SU-DHL-6 (cell line): ENCODE results near the gene RNF152.

Experiments used
- EZH2phosphoT487 ChIP-seq: fragments of 200-600 bp; sonication (generic), shearing (Covaris generic); conservative IDR thresholded peaks from 2 replicates; pipeline ENCODE4 v1.6.1; 2018; ENCODE audit warnings: mild to moderate bottlenecking, antibody characterized with exemption, low read length, moderate library complexity, mixed read lengths
- TF ChIP-seq, protein P1 (sequence below): fragments of 200-600 bp; sonication (generic); IDR thresholded peaks from one replicate; pipeline ENCODE4 v1.5.1; 2017; ENCODE audit warnings: antibody characterized with exemption, mild to moderate bottlenecking, low read length, moderate library complexity; ENCODE audit not compliant: insufficient read depth, poor library complexity, severe bottlenecking

DNA sequence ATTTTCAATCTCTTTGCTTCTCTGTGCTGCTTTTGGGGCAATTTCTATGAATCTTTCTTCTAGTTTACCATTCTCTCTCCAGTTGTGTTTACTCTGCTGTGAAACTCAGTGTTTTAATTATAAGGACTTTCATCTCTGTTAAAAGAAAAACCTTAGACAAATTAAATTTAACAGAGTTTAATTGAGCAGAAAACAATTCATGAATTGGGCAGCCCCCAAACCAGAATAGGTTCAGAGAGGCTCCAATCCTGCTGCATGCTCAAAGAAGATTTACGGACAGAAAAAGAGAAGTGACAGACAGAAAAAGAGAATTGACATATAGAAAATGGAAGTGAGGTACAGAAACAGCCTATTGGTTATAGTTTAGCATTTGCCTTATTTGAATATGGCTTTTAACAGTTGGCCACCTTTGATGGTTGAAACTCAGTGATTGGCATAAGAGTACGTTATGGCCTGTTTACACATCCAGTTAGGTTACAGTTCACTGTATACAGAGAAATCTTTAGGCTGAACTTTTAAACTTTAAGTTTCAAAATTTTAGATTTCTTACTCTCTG, 120.4 kb downstream of the RNF152 start:
- TF ChIP-seq, protein P1, sequence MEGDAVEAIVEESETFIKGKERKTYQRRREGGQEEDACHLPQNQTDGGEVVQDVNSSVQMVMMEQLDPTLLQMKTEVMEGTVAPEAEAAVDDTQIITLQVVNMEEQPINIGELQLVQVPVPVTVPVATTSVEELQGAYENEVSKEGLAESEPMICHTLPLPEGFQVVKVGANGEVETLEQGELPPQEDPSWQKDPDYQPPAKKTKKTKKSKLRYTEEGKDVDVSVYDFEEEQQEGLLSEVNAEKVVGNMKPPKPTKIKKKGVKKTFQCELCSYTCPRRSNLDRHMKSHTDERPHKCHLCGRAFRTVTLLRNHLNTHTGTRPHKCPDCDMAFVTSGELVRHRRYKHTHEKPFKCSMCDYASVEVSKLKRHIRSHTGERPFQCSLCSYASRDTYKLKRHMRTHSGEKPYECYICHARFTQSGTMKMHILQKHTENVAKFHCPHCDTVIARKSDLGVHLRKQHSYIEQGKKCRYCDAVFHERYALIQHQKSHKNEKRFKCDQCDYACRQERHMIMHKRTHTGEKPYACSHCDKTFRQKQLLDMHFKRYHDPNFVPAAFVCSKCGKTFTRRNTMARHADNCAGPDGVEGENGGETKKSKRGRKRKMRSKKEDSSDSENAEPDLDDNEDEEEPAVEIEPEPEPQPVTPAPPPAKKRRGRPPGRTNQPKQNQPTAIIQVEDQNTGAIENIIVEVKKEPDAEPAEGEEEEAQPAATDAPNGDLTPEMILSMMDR = no peak
- no peak for TF ChIP-seq EZH2phosphoT487
